Adrenal gland (tissue), 5 donors: ENCODE measurements around the gene UHRF2.

Source experiments
- POLR2A ChIP-seq, 2 donors: fragments of 450-650 bp; IDR thresholded peaks; one replicate each; pipeline ENCODE4 v1.6.1; 2017; ENCODE audit warnings: antibody characterized with exemption in 2 of 2, mild to moderate bottlenecking in 2 of 2, moderate library complexity in 1 of 2
- TF ChIP-seq, protein P1 (sequence below), 6 experiments: fragments of 450-650 bp in 4 of 6; fragments of 200-600 bp in 2 of 6; sonication (generic) in 1 of 6; IDR thresholded peaks; 1 replicate in 5 of 6; 2 replicates in 1 of 6; pipeline versions ENCODE4 v1.5.1 to v1.8.0; 2016 to 2021; ENCODE audit warnings: antibody characterized with exemption in 6 of 6, mild to moderate bottlenecking in 2 of 6, moderate library complexity in 1 of 6
- donor health status: DM: no; HTN: no; CAD: no.

DNA sequence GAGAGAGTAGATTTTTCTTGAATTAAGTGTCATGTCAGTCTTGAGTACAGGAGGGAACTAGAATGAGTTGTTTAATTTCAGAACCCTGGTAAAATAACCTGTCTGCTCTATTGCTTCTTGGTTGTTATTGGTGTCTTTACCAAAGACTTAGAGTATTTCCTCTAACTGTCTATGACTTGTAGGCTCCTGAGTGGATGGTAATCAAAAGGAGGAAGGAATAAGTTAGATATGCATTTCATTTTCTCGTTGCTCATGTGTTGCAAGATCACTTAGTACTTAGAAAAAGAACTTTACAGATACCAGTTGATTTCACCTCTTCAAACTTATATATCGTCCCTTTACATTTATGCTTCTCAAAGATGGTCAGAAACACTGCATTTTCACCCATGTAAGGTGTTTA lies 31.1 kb downstream of the UHRF2 start:
- TF ChIP-seq, protein P1, sequence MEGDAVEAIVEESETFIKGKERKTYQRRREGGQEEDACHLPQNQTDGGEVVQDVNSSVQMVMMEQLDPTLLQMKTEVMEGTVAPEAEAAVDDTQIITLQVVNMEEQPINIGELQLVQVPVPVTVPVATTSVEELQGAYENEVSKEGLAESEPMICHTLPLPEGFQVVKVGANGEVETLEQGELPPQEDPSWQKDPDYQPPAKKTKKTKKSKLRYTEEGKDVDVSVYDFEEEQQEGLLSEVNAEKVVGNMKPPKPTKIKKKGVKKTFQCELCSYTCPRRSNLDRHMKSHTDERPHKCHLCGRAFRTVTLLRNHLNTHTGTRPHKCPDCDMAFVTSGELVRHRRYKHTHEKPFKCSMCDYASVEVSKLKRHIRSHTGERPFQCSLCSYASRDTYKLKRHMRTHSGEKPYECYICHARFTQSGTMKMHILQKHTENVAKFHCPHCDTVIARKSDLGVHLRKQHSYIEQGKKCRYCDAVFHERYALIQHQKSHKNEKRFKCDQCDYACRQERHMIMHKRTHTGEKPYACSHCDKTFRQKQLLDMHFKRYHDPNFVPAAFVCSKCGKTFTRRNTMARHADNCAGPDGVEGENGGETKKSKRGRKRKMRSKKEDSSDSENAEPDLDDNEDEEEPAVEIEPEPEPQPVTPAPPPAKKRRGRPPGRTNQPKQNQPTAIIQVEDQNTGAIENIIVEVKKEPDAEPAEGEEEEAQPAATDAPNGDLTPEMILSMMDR (IDR thresholded peaks at IDR 0.05), result no peak
- no peak for TF ChIP-seq POLR2A (IDR thresholded peaks at IDR 0.05)
